ENCODE measurements around the gene SDSL. TPM values are rescaled to one million over a fixed set of nuclear protein-coding genes. Genes with fewer than 3 reads are reported as not detected.
A peak's percentile ranks its signal among the peaks of the same experiment; 100 is the strongest.

Gene SDSL
- total RNA-seq, 1 donor from 2014 or later: 10.7 TPM

DNA sequence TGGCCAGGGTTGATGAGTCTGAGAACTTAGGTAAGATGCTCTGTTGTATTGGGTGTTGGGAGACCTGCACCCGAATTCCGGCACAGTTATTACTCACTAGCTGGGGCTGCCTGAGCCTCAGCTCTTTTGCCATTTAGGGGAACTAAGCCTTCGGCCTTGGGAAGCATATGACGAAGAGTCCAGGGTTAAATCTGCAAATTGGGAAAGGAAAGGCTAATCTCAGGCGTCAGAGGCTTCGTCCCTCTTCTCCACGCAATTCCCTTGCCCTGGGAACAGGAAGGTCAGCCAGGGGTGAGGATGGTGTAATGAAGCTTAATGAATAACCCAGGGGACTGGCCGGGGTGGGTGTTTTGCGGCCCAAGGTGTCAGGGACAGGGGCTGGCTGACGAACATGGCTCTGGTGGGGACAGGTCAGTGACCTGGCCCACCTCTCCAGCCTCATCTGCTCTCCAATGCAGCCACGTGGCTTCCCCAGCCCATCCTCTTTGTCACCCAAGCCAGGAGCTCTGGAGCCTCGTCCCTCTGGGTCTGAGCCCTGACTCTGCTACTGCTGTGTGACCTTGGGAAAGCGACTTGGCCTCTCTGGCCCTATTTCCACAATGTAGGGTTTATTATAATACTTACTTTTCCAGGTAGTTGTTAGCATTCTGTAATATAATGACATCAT lies 3.8 kb upstream of the SDSL start:
- ATAC-seq (peak; percentile 31), DNase-seq (peak; percentile 72)
- TF ChIP-seq, protein P1, sequence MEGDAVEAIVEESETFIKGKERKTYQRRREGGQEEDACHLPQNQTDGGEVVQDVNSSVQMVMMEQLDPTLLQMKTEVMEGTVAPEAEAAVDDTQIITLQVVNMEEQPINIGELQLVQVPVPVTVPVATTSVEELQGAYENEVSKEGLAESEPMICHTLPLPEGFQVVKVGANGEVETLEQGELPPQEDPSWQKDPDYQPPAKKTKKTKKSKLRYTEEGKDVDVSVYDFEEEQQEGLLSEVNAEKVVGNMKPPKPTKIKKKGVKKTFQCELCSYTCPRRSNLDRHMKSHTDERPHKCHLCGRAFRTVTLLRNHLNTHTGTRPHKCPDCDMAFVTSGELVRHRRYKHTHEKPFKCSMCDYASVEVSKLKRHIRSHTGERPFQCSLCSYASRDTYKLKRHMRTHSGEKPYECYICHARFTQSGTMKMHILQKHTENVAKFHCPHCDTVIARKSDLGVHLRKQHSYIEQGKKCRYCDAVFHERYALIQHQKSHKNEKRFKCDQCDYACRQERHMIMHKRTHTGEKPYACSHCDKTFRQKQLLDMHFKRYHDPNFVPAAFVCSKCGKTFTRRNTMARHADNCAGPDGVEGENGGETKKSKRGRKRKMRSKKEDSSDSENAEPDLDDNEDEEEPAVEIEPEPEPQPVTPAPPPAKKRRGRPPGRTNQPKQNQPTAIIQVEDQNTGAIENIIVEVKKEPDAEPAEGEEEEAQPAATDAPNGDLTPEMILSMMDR (IDR thresholded peaks at IDR 0.05): no peak
- Histone ChIP-seq H3K4me1 (peaks cover 24% of the 10 kb centered on the region), H3K9me3 (no peaks in the 10 kb centered on the region), H3K36me3 (no peaks in the 10 kb centered on the region), H3K27me3 (no peaks in the 10 kb centered on the region), H3K27ac (no peak overlapping the region), H3K4me3 (no peak overlapping the region)
- intact Hi-C loops (cut with DNase I): no loop called here

- H3K9me3 ChIP-seq: no peaks in the 10 kb centered on the region
- ATAC-seq: no peak
- no peaks in the 10 kb centered on the region for H3K36me3 ChIP-seq
- H3K4me3 ChIP-seq: no peak overlapping the region
- DNase-seq: no peak
- intact Hi-C loops (cut with DNase I): loop anchor here (10.0 kb wide), 1 partner anchor 226 kb away; no protein-coding TSS in a partner anchor
- H3K4me1 ChIP-seq: peaks cover 28% of the 10 kb centered on the region
- TF ChIP-seq, protein P1 (IDR thresholded peaks at IDR 0.05): no peak
- H3K27ac ChIP-seq: no peak overlapping the region
- H3K27me3 ChIP-seq: no peaks in the 10 kb centered on the region
Observed at GRCh38 chr12:113420996-113421595, 1.1 kb upstream of the SDSL start.

DNA sequence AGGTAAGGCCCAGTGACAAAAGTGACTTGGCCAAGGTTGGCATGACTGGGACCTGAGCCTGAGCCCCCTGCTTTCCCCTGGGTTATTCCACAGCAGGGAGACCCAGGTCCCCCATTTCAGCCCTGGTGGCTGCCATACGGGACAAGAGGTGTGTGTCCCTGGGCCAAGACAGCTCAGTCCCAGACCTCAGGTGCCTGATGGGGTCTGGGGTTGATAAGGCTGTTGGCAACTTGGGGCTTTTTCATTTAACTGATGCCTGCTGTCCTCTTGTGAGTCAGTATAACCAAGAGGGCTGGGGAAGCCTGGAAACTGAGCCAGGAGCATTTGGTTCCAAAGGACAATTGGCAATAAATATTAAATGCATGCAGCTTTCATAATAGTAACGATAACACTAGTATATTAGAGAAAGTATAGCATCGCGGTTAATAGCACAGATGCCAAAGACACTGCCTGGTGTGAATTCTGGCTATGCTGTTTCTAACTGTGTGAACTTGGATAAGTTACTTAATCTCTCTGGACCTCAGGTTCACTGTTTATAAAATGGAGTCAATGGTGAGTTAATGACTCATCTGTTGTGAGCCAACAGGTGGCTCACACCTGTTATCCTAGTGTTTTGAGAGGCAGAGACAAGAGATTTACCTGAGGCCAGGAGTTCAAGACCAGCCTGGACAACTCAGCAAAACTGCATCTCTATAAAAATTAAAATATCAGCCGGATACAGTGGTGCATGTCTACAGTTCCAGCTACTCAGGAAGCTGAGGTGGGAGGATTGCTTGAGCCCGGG lies 898 bp downstream of the SDSL start:
- ATAC-seq (no peak), DNase-seq (no peak)
- TF ChIP-seq, protein P1 (IDR thresholded peaks at IDR 0.05): no peak
- no peaks in the 10 kb centered on the region for H3K36me3 ChIP-seq
- H3K27me3 ChIP-seq: no peaks in the 10 kb centered on the region
- H3K27ac ChIP-seq: peak overlapping the region; percentile 77
- peaks cover 26% of the 10 kb centered on the region for H3K4me1 ChIP-seq
- intact Hi-C loops (cut with DNase I): loop anchor here (10.0 kb wide), 1 partner anchor 228 kb away; no protein-coding TSS in a partner anchor
- H3K9me3 ChIP-seq: no peaks in the 10 kb centered on the region
- H3K4me3 ChIP-seq: peak overlapping the region; percentile 59

- H3K9me3 ChIP-seq: no peaks in the 10 kb centered on the region
- DNase-seq (no peak), ATAC-seq (no peak)
- no peaks in the 10 kb centered on the region for H3K36me3 ChIP-seq
- TF ChIP-seq, protein P1 (IDR thresholded peaks at IDR 0.05): no peak
- H3K27ac ChIP-seq: no peak overlapping the region
- peaks cover 15% of the 10 kb centered on the region for H3K4me1 ChIP-seq
- H3K27me3 ChIP-seq: no peaks in the 10 kb centered on the region
- H3K4me3 ChIP-seq: no peak overlapping the region
- intact Hi-C loops (cut with DNase I): loop anchor here (10.0 kb wide), 1 partner anchor 230 kb away; no protein-coding TSS in a partner anchor
Observed at GRCh38 chr12:113424456-113424855, 2.3 kb downstream of the SDSL start.

DNA sequence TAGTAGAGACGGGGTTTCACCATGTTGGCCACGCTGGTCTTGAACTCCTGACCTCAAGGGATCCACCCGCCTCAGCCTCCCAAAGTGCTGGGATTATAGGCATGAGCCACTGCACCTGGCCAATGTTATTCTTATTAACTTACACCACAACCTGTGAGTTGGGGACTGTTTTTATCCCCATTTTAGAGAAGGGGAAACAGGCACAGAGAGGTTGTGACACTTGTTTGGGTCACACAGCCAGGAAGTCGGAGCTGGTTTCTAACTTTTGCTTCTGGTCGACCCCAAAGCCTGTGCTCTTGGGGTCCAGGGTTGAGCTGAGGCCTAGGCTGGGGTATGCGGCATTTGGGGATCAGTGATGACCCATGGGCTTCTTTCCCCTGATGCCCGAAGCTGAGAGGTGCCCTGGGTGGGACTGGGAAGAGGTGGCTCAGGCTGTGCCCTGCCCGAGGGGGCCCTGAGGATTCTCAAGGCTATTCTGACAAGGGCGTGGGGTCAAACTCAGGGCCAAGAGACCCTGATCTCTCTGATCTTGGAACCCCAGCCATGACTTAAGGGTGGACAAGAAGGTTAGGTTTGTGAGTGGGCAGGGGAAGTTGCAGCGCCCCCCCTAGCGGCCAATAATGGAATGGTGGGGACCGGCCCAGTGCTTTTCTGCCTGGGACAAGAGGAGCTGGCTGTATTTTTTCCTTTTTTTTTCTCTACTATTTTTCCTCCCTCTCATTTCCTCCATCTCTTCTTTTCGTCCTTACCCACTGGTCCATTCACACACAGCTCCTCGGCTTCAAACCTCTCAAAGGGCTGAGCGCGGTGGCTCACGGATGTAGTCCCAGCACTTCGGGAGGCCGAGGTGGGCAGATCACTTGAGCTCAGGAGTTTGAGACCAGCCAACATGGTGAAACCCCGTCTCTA lies 3.0 kb downstream of the SDSL start:
- TF ChIP-seq, protein P1 (IDR thresholded peaks at IDR 0.05): peak; percentile 86
- ATAC-seq: peak; percentile 67
- no peaks in the 10 kb centered on the region for H3K9me3 ChIP-seq
- H3K4me3 ChIP-seq: no peak overlapping the region
- H3K27ac ChIP-seq: no peak overlapping the region
- DNase-seq: peak; percentile 80
- intact Hi-C loops (cut with DNase I): loop anchor here (10.0 kb wide), 1 partner anchor 230 kb away; no protein-coding TSS in a partner anchor
- no peaks in the 10 kb centered on the region for H3K27me3 ChIP-seq
- H3K36me3 ChIP-seq: no peaks in the 10 kb centered on the region
- peaks cover 15% of the 10 kb centered on the region for H3K4me1 ChIP-seq

Data from upper lobe of right lung (tissue), 1 donor.